Measurements from ENCODE around the gene IRAG1.

DNA sequence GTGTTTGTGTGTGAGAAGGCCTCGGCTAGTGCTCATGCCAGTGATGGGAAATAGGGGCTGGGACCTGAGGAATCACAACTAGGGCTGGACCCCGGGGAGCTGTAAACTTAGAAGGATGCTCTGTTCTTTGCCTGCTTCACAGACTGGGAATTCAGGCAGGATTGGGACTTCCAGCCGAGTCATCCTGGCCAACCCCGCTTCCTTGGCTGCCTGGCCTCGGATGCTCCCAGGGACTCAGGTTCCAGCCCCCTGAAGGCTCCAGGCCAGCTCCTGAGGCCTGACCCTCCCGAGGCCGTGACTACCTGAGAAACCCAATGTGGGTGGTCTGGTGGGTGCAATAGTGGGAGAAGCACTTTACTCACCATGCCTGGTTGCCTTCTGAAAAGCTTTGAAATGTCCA lies 44.7 kb downstream of the IRAG1 start:
- TF ChIP-seq JUNB (IDR thresholded peaks at IDR 0.05; ENCODE audit: unreplicated experiment) (no peak), POLR2AphosphoS5 (IDR thresholded peaks at IDR 0.05; ENCODE audit: low read depth) (no peak), ZNF114 (CRISPR knock-in tag; IDR thresholded peaks at IDR 0.05) (no peak), EZH2 (IDR thresholded peaks at IDR 0.05; ENCODE audit: low read depth, unreplicated experiment) (no peak), EZH2phosphoT487 (IDR thresholded peaks at IDR 0.05; ENCODE audit: unreplicated experiment) (no peak), CREB1 (CRISPR knock-in tag; IDR thresholded peaks at IDR 0.05; ENCODE audit: low read depth) (no peak)
- TF ChIP-seq, protein P1, sequence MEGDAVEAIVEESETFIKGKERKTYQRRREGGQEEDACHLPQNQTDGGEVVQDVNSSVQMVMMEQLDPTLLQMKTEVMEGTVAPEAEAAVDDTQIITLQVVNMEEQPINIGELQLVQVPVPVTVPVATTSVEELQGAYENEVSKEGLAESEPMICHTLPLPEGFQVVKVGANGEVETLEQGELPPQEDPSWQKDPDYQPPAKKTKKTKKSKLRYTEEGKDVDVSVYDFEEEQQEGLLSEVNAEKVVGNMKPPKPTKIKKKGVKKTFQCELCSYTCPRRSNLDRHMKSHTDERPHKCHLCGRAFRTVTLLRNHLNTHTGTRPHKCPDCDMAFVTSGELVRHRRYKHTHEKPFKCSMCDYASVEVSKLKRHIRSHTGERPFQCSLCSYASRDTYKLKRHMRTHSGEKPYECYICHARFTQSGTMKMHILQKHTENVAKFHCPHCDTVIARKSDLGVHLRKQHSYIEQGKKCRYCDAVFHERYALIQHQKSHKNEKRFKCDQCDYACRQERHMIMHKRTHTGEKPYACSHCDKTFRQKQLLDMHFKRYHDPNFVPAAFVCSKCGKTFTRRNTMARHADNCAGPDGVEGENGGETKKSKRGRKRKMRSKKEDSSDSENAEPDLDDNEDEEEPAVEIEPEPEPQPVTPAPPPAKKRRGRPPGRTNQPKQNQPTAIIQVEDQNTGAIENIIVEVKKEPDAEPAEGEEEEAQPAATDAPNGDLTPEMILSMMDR (conservative IDR thresholded peaks at IDR 0.05; ENCODE audit: low read depth in 2 of 2): no peak
